GM21526 (cell line): Measurements from ENCODE around the gene KRT9.
"Not testable (repeated sequence)": the region's sequence is repeated elsewhere in the genome, so short reads cannot be mapped to it uniquely, and the experiment has no call there.

Experiments used
- ATAC-seq: cut with Tn5 transposase; IDR thresholded peaks from one replicate; pipeline ENCODE4 v1.9.1; 2021; ENCODE audit warnings: moderate library complexity; ENCODE audit not compliant: unreplicated experiment, low FRiP score

Gene KRT9

GRCh38 chr17:41580687-41581365 is 9.0 kb upstream of the KRT9 start:
- no peak for ATAC-seq

GRCh38 chr17:41580244-41580575 is 8.4 kb upstream of the KRT9 start:
- ATAC-seq, result no peak

- ATAC-seq, result no peak
These were observed 7.8 kb upstream of the KRT9 start for GRCh38 chr17:41579484-41580243.

- ATAC-seq, result no peak
These were observed 7.1 kb upstream of the KRT9 start for GRCh38 chr17:41578971-41579370.

GRCh38 chr17:41578538-41578937 is 6.7 kb upstream of the KRT9 start:
- ATAC-seq, result no peak

- not testable (repeated sequence) for ATAC-seq
These were observed 4.9 kb upstream of the KRT9 start for GRCh38 chr17:41576740-41577139.

GRCh38 chr17:41575336-41575735 is 3.5 kb upstream of the KRT9 start:
- no peak for ATAC-seq

- no peak for ATAC-seq
These were observed 4.5 kb downstream of the KRT9 start for GRCh38 chr17:41567317-41567716.

- no peak for ATAC-seq
These were observed 6.5 kb downstream of the KRT9 start for GRCh38 chr17:41565338-41565737.

GRCh38 chr17:41563607-41564170 is 8.2 kb downstream of the KRT9 start:
- no peak for ATAC-seq

- ATAC-seq, result no peak
These were observed 10.3 kb downstream of the KRT9 start for GRCh38 chr17:41561554-41561953.

- ATAC-seq, result no peak
These were observed 12.3 kb downstream of the KRT9 start for GRCh38 chr17:41559548-41559947.

- ATAC-seq, result no peak
These were observed 14.9 kb downstream of the KRT9 start for GRCh38 chr17:41556931-41557330.

- ATAC-seq, result no peak
These were observed 15.6 kb downstream of the KRT9 start for GRCh38 chr17:41556306-41556705.

GRCh38 chr17:41555105-41555887 is 16.6 kb downstream of the KRT9 start:
- no peak for ATAC-seq

- ATAC-seq, result no peak
These were observed 17.7 kb downstream of the KRT9 start for GRCh38 chr17:41553987-41554680.

- no peak for ATAC-seq
These were observed 18.7 kb downstream of the KRT9 start for GRCh38 chr17:41553176-41553575.

- ATAC-seq, result no peak
These were observed 19.4 kb downstream of the KRT9 start for GRCh38 chr17:41552455-41552854.

GRCh38 chr17:41551365-41551764 is 20.5 kb downstream of the KRT9 start:
- no peak for ATAC-seq

- no peak for ATAC-seq
These were observed 22.2 kb downstream of the KRT9 start for GRCh38 chr17:41549596-41550039.
